Neural progenitor cell (in vitro differentiated cells): ENCODE measurements around the gene MAP3K4.

Experiments
- CTCF ChIP-seq: fragments of 200-600 bp; sonication (generic); IDR thresholded peaks from 2 replicates; pipeline ENCODE4 v1.5.1; 2017; ENCODE audit warnings: antibody characterized with exemption, mild to moderate bottlenecking
- EZH2 ChIP-seq: fragments of 200-600 bp; sonication (generic); IDR thresholded peaks from 2 replicates; pipeline ENCODE4 v1.6.1; 2017; ENCODE audit warnings: antibody characterized with exemption, mild to moderate bottlenecking, moderate library complexity
- EZH2phosphoT487 ChIP-seq: fragments of 200-600 bp; sonication (generic); IDR thresholded peaks from 2 replicates; pipeline ENCODE4 v1.6.1; 2017; ENCODE audit warnings: antibody characterized with exemption

GRCh38 chr6:161019324-161019839 lies 27.8 kb downstream of the MAP3K4 start:
- TF ChIP-seq EZH2 (no peak), CTCF (no peak), EZH2phosphoT487 (no peak)
